ENCODE data around the gene CYP19A1. TPM values are rescaled to one million over a fixed set of nuclear protein-coding genes. Genes with fewer than 3 reads are reported as not detected.

CYP19A1 gene
- total and polyA plus RNA-seq, 10 of the 15 experiments (the other 5 are each of a cell fraction or from before 2014, with no cell fraction given), result 0.08 to 1.8 (median 0.70) TPM

DNA sequence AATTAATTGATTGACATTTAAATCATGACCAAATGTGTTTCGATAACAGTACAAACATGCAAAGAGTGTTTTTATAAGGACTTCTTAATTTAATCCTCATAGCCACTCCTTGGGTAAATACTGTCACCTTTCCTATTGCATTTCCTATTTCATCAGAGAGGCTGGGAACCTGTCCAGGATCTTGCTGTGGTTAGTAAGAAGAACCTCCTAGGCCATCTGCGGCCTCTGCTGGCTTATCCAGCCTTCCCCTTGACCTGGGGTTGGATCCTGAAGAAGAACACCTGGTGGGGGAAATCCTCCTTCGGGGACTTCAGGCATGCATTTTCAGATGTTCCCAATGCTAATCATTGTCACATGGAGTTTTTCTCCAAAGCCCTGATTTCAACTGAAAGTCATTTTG lies 28.5 kb upstream of the CYP19A1 start (continued):
- TF ChIP-seq, protein P1, sequence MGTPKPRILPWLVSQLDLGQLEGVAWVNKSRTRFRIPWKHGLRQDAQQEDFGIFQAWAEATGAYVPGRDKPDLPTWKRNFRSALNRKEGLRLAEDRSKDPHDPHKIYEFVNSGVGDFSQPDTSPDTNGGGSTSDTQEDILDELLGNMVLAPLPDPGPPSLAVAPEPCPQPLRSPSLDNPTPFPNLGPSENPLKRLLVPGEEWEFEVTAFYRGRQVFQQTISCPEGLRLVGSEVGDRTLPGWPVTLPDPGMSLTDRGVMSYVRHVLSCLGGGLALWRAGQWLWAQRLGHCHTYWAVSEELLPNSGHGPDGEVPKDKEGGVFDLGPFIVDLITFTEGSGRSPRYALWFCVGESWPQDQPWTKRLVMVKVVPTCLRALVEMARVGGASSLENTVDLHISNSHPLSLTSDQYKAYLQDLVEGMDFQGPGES (IDR thresholded peaks at IDR 0.05), result no peak
- TF ChIP-seq EP300 (IDR thresholded peaks at IDR 0.05; ENCODE audit: borderline replicate concordance in 1 of 2, control insufficient read depth in 1 of 2, low read depth in 2 of 2, low read length in 2 of 2), result no peak
- no peak for TF ChIP-seq RUNX3 (IDR thresholded peaks at IDR 0.05; ENCODE audit: low read length)
- TF ChIP-seq FOS (IDR thresholded peaks at IDR 0.05; ENCODE audit: borderline replicate concordance, extremely low read depth, insufficient read length), result no peak
- no peak for TF ChIP-seq ETV6 (conservative IDR thresholded peaks at IDR 0.05 in 1 of 2, IDR thresholded peaks at IDR 0.05 in 1 of 2; ENCODE audit: borderline replicate concordance in 1 of 2, low read depth in 1 of 2)
- TF ChIP-seq USF2 (IDR thresholded peaks at IDR 0.05; ENCODE audit: borderline replicate concordance, low read depth, low read length), result no peak

DNA sequence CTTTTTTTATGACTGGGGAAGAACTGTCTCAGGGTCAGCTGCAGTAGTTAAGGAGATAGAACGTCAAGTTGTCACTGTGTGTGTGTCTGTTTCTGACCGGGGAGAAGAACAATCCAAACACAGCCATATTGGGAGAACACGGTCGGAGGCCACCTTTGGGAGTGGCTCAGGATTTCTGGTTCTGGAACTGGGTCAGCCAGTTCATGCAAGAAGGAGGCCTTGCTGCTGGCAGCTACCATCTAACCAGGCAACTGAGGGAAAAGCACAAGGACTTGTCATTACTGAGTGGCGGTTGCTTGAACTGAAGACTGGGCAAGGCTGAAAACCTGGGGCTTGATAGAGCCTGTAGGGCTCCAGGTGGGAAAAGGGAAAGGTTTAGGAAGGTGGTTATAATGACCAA lies 27.7 kb upstream of the CYP19A1 start:
- intact Hi-C loops (cut with micrococcal nuclease; ENCODE audit: unreplicated experiment) (no loop called here), in situ Hi-C loops (cut with MboI) (no loop called here)
- H3K9me3 ChIP-seq (replicated peaks; ENCODE audit: control insufficient read depth, insufficient read depth, low read length), result no peaks in the 10 kb centered on the region
- WGBS (ENCODE audit: insufficient coverage, insufficient replicate concordance, low lambda C conversion rate, missing lambda C conversion rate), result 74% methylated on average over 5 of the region's 5 CpGs
- ATAC-seq (no peak), FAIRE-seq (no peak), DNase-seq (ENCODE audit: low read depth, low spot score) (no peak)
- CTCF ChIA-PET, result interaction anchor here (0.7 to 2.1 kb wide), 4 partner anchors 15 to 433 kb away, joined by 3 to 7 read pairs (median 4); no protein-coding TSS in a partner anchor
- no peaks in the 10 kb centered on the region for H3K36me3 ChIP-seq (ENCODE audit: control insufficient read depth in 2 of 2, insufficient read depth in 2 of 2, low read length in 1 of 2)
- no peak overlapping the region for H2AFZ ChIP-seq (ENCODE audit: control insufficient read depth, low read depth, low read length)
- H3K79me2 ChIP-seq (ENCODE audit: control insufficient read depth, insufficient read depth, low read length), result no peaks in the 10 kb centered on the region
- no peak overlapping the region for H3K4me2 ChIP-seq (ENCODE audit: control insufficient read depth, insufficient read depth)
- no peak overlapping the region for H3K4me3 ChIP-seq
- no TSS peak for BruUV-seq (replicated peaks)
- peaks cover 6 to 8% of the 10 kb centered on the region in 2 experiments; a peak in 3 of 4 replicates for H3K27me3 ChIP-seq (replicated peaks in 1 of 2; ENCODE audit: control insufficient read depth in 2 of 2, insufficient read depth in 2 of 2, low read length in 1 of 2)
- POLR2A ChIA-PET, result no interaction called here
- RAD21 ChIA-PET (ENCODE audit: unreplicated experiment), result no interaction called here
- no peak for TF ChIP-seq YY1 (IDR thresholded peaks at IDR 0.05; ENCODE audit: low read depth, low read length)
- no peak for TF ChIP-seq E4F1 (IDR thresholded peaks at IDR 0.05; ENCODE audit: borderline replicate concordance, partially characterized antibody)
- TF ChIP-seq PRDM15 (CRISPR knock-in tag; IDR thresholded peaks at IDR 0.05), result no peak
- no peak for TF ChIP-seq ZNF24 (IDR thresholded peaks at IDR 0.05)
- TF ChIP-seq BACH1 (IDR thresholded peaks at IDR 0.05; ENCODE audit: borderline replicate concordance), result no peak
- no peak for TF ChIP-seq STAT1 (conservative IDR thresholded peaks at IDR 0.05)
- no peak for TF ChIP-seq CBFB (IDR thresholded peaks at IDR 0.05; ENCODE audit: low read depth)
- TF ChIP-seq TAF1 (IDR thresholded peaks at IDR 0.05; ENCODE audit: borderline replicate concordance, low read depth, low read length), result no peak
- no peak for TF ChIP-seq RAD51 (IDR thresholded peaks at IDR 0.05)
- SMC1A ChIA-PET (ENCODE audit: uncharacterized antibody, unreplicated experiment), result no interaction called here
- no peak overlapping the region for H3K27ac ChIP-seq (ENCODE audit: control insufficient read depth, insufficient read depth)
- no peak overlapping the region for H3K9ac ChIP-seq (ENCODE audit: control insufficient read depth, insufficient read depth, low read length)
- no peaks in the 10 kb centered on the region for H4K20me1 ChIP-seq (ENCODE audit: control insufficient read depth, insufficient read depth)
- H3K4me1 ChIP-seq (ENCODE audit: control insufficient read depth, insufficient read depth, low read length), result peaks cover 4% of the 10 kb centered on the region
